Body of pancreas (tissue), 4 donors: ENCODE measurements around the gene AQP2. TPM values are rescaled to one million over a fixed set of nuclear protein-coding genes. Genes with fewer than 3 reads are reported as not detected.
A peak's percentile ranks its signal among the peaks of the same experiment; 100 is the strongest.

Source experiments
- ATAC-seq: fragments of 150-250 bp; one replicate; pipeline ENCODE4 v1.9.1; 2016
- DNase-seq, 4 donors: peaks; one replicate each; pipeline ENCODE4 v3.0.0-alpha.2; 2019
- H3K27ac ChIP-seq, 4 donors: fragments of 200-600 bp; sonication (generic); 1 replicate in 3 of 4; 2 replicates in 1 of 4; pipeline versions ENCODE4 v1.5.1 to v1.6.1; 2016 to 2019; ENCODE audit warnings: mild to moderate bottlenecking in 1 of 4, mixed read lengths in 1 of 4, moderate library complexity in 1 of 4
- H3K27me3 ChIP-seq, 2 donors: fragments of 200-600 bp; sonication (generic); one replicate each; pipeline ENCODE4 v1.6.0; 2016; ENCODE audit warnings: mild to moderate bottlenecking in 1 of 2
- H3K36me3 ChIP-seq, 2 donors: fragments of 200-600 bp; sonication (generic); replicated peaks in 1 of 2; 2 replicates each; pipeline ENCODE4 v1.5.1; 2016; ENCODE audit warnings: low read depth in 2 of 2; ENCODE audit not compliant: insufficient read depth in 1 of 2
- H3K4me1 ChIP-seq: fragments of 200-600 bp; sonication (generic); one replicate; pipeline ENCODE4 v1.6.0; 2016
- H3K4me3 ChIP-seq, 2 donors: fragments of 200-600 bp; sonication (generic); 1 replicate in 1 of 2; 2 replicates in 1 of 2; pipeline ENCODE4 v1.5.1; 2016 to 2019
- H3K9me3 ChIP-seq, 3 donors: fragments of 200-600 bp; sonication (generic); 1 replicate in 2 of 3; 2 replicates in 1 of 3; pipeline ENCODE4 v1.5.1; 2016
- CTCF ChIP-seq, 7 experiments: fragments of 450-650 bp in 4 of 7; fragments of 200-600 bp in 3 of 7; sonication (generic) in 3 of 7; IDR thresholded peaks; one replicate each; pipeline ENCODE4 v1.5.1; 2016 to 2019; ENCODE audit warnings: antibody characterized with exemption in 7 of 7
- POLR2A ChIP-seq, 3 donors: fragments of 450-650 bp; IDR thresholded peaks; one replicate each; pipeline ENCODE4 v1.6.1; 2016; ENCODE audit warnings: antibody characterized with exemption in 3 of 3, mild to moderate bottlenecking in 2 of 3
- whole genome bisulfite sequencing, 2 donors: methylation state at CpG; one replicate each; pipeline ENCODE4 v1.1.5; 2017; 5-methylcytosine and 5-hydroxymethylcytosine counted together
- intact Hi-C: fragments of 100-400 bp; cut with DNase I; formaldehyde crosslinking; loops from one replicate; pipeline ENCODE4 v1.15.1; 2023
- total RNA-seq, 2 donors: library from RNA; depleted of rRNA; stranded (reverse); fragments of >200 nt; gene quantifications; one replicate each; pipeline ENCODE4 v1.1.0, GENCODE V29; 2016

AQP2 gene
- total RNA-seq, 2 donors from 2014 or later: not detected

GRCh38 chr12:49948866-49949845 is 1.4 kb upstream of the AQP2 start:
- no peak overlapping the region for H3K27ac ChIP-seq
- TF ChIP-seq POLR2A (IDR thresholded peaks at IDR 0.05): no peak
- TF ChIP-seq CTCF (IDR thresholded peaks at IDR 0.05): no peak
- H3K36me3 ChIP-seq: no peaks in the 10 kb centered on the region
- no peaks in the 10 kb centered on the region for H3K9me3 ChIP-seq
- 79 to 84% methylated on average over 8 to 12 of the region's 13 CpGs for WGBS, 2 donors
- H3K4me1 ChIP-seq: peaks cover 20% of the 10 kb centered on the region
- peaks cover 0 to under 1% of the 10 kb centered on the region in 2 donors for H3K27me3 ChIP-seq
- ATAC-seq: no peak
- intact Hi-C loops: no loop called here
- DNase-seq: no peak
- no peak overlapping the region for H3K4me3 ChIP-seq

- no peaks in the 10 kb centered on the region for H3K9me3 ChIP-seq
- peaks cover 20% of the 10 kb centered on the region for H3K4me1 ChIP-seq
- TF ChIP-seq POLR2A (IDR thresholded peaks at IDR 0.05) (no peak), CTCF (IDR thresholded peaks at IDR 0.05) (no peak)
- no peak for ATAC-seq
- intact Hi-C loops: no loop called here
- 81 to 83% methylated on average over 3 of the region's 3 CpGs for WGBS, 2 donors
- H3K27ac ChIP-seq: no peak overlapping the region
- no peaks in the 10 kb centered on the region for H3K36me3 ChIP-seq
- DNase-seq: no peak
- peaks cover 0 to 8% of the 10 kb centered on the region in 2 donors for H3K27me3 ChIP-seq
- H3K4me3 ChIP-seq: no peak overlapping the region
These were observed 671 bp upstream of the AQP2 start for GRCh38 chr12:49949866-49950265.

GRCh38 chr12:49951411-49952240 is 1.1 kb downstream of the AQP2 start:
- Histone ChIP-seq H3K9me3 (no peaks in the 10 kb centered on the region), H3K27ac (no peak overlapping the region), H3K27me3 (peaks cover 0 to 10% of the 10 kb centered on the region in 2 donors), H3K36me3 (no peaks in the 10 kb centered on the region), H3K4me1 (peaks cover 11% of the 10 kb centered on the region), H3K4me3 (no peak overlapping the region)
- WGBS, 2 donors: 78 to 82% methylated on average over 12 to 14 of the region's 14 CpGs
- intact Hi-C loops: no loop called here
- ATAC-seq (no peak), DNase-seq (no peak)
- no peak for TF ChIP-seq CTCF (IDR thresholded peaks at IDR 0.05)
- no peak for TF ChIP-seq POLR2A (IDR thresholded peaks at IDR 0.05)

- WGBS, 2 donors: 0 to 30% methylated on average over 1 of the region's 1 CpG
- Histone ChIP-seq H3K4me3 (no peak overlapping the region), H3K9me3 (no peaks in the 10 kb centered on the region), H3K36me3 (no peaks in the 10 kb centered on the region), H3K27ac (no peak overlapping the region), H3K4me1 (peaks cover 11% of the 10 kb centered on the region), H3K27me3 (peaks cover 0 to 10% of the 10 kb centered on the region in 2 donors)
- intact Hi-C loops: no loop called here
- TF ChIP-seq POLR2A (IDR thresholded peaks at IDR 0.05): no peak
- TF ChIP-seq CTCF (IDR thresholded peaks at IDR 0.05): no peak
- ATAC-seq (peak; percentile 43), DNase-seq (no peak)
These were observed 2.0 kb downstream of the AQP2 start for GRCh38 chr12:49952391-49953055.
